HEK293 (cell line): ENCODE data around the gene HMCN1.

ENCODE experiments used
- CTCF ChIA-PET: fragments of 350-600 bp; formaldehyde crosslinking; extraction: SDS; loops from one replicate; lab custom pipeline; 2021; ENCODE audit warnings: antibody characterized with exemption; lab: Yijun Ruan, JAX
- POLR2A ChIA-PET: fragments of 300-600 bp; formaldehyde crosslinking; extraction: SDS; loops from one replicate; lab custom pipeline; 2020; ENCODE audit warnings: antibody characterized with exemption, inconsistent platforms; lab: Yijun Ruan, JAX
- H3K27ac ChIP-seq: fragments of 200-500 bp; sonication (Bioruptor generic); 2 replicates; pipeline ENCODE4 v1.5.1; 2014; ENCODE audit warnings: low read depth, low read length, control low read depth, inconsistent platforms; ENCODE audit errors: extremely low read depth
- H3K36me3 ChIP-seq, 2 experiments: fragments of 200-500 bp in 1 of 2; sonication (Bioruptor generic) in 1 of 2; 1 replicate in 1 of 2; 2 replicates in 1 of 2; pipeline ENCODE4 v1.5.1; 2014 to 2017; ENCODE audit warnings: inconsistent platforms in 2 of 2, low read length in 2 of 2; ENCODE audit not compliant: control insufficient read depth in 2 of 2, insufficient read depth in 1 of 2
- H3K4me1 ChIP-seq: fragments of 200-500 bp; sonication (Bioruptor generic); 2 replicates; pipeline ENCODE4 v1.5.1; 2014; ENCODE audit warnings: mild to moderate bottlenecking, low read length, inconsistent platforms; ENCODE audit not compliant: control insufficient read depth, insufficient read depth
- H3K4me3 ChIP-seq: 2 replicates; pipeline ENCODE4 v1.5.1; 2011; ENCODE audit warnings: low read depth, mild to moderate bottlenecking, control low read depth, low read length, moderate library complexity
- H3K9me3 ChIP-seq: fragments of 200-500 bp; sonication (Bioruptor generic); 2 replicates; pipeline ENCODE4 v1.5.1; 2014; ENCODE audit warnings: low read depth, low read length, inconsistent platforms; ENCODE audit not compliant: control insufficient read depth, insufficient read depth
- GLIS1 ChIP-seq: fragments of 450-650 bp; formaldehyde crosslinking; IDR thresholded peaks from 2 replicates; pipeline ENCODE4 v1.5.1; 2016; ENCODE audit warnings: missing biosample characterization, missing genetic modification characterization
- KLF10 ChIP-seq: fragments of 450-650 bp; IDR thresholded peaks from 2 replicates; pipeline ENCODE4 v1.5.1; 2018; ENCODE audit warnings: missing biosample characterization, mild to moderate bottlenecking, missing genetic modification characterization
- KLF16 ChIP-seq: fragments of 450-650 bp; formaldehyde crosslinking; IDR thresholded peaks from 2 replicates; pipeline ENCODE4 v1.5.1; 2017; ENCODE audit warnings: missing biosample characterization, missing genetic modification characterization
- RBAK ChIP-seq: fragments of 450-650 bp; formaldehyde crosslinking; IDR thresholded peaks from 2 replicates; pipeline ENCODE4 v1.5.1; 2016; ENCODE audit warnings: missing biosample characterization, missing genetic modification characterization
- SP3 ChIP-seq: fragments of 450-650 bp; formaldehyde crosslinking; IDR thresholded peaks from 2 replicates; pipeline ENCODE4 v1.5.1; 2016; ENCODE audit warnings: missing biosample characterization, missing genetic modification characterization
- WT1 ChIP-seq: fragments of 450-650 bp; formaldehyde crosslinking; IDR thresholded peaks from 2 replicates; pipeline ENCODE4 v1.5.1; 2016; ENCODE audit warnings: missing biosample characterization, missing genetic modification characterization
- ZNF112 ChIP-seq: fragments of 450-650 bp; formaldehyde crosslinking; IDR thresholded peaks from 2 replicates; pipeline ENCODE4 v1.5.0; 2017; ENCODE audit warnings: missing biosample characterization, missing genetic modification characterization
- ZNF121 ChIP-seq: fragments of 450-650 bp; formaldehyde crosslinking; IDR thresholded peaks from 2 replicates; pipeline ENCODE4 v1.5.1; 2016; ENCODE audit warnings: missing biosample characterization, missing genetic modification characterization
- ZNF221 ChIP-seq: fragments of 450-650 bp; formaldehyde crosslinking; IDR thresholded peaks from 2 replicates; pipeline ENCODE4 v1.5.1; 2017; ENCODE audit warnings: missing biosample characterization, missing genetic modification characterization, borderline replicate concordance
- ZNF274 ChIP-seq, 2 experiments: fragments of 200-500 bp in 1 of 2; fragments of 450-650 bp in 1 of 2; sonication (Bioruptor generic) in 1 of 2; formaldehyde crosslinking in 1 of 2; IDR thresholded peaks; 2 replicates each; pipeline versions ENCODE4 v1.5.1 to v1.6.1; 2014 to 2016; ENCODE audit warnings: borderline replicate concordance in 1 of 2, inconsistent platforms in 1 of 2, low read length in 1 of 2, missing biosample characterization in 1 of 2, missing genetic modification characterization in 1 of 2
- ZNF37A ChIP-seq: fragments of 450-650 bp; IDR thresholded peaks from 2 replicates; pipeline ENCODE4 v1.5.1; 2018; ENCODE audit warnings: missing biosample characterization, missing genetic modification characterization
- ZNF426 ChIP-seq: fragments of 450-650 bp; formaldehyde crosslinking; IDR thresholded peaks from 2 replicates; pipeline ENCODE4 v1.5.1; 2017; ENCODE audit warnings: missing biosample characterization, missing genetic modification characterization, mild to moderate bottlenecking, inconsistent platforms, moderate library complexity
- ZNF514 ChIP-seq: fragments of 450-650 bp; formaldehyde crosslinking; IDR thresholded peaks from 2 replicates; pipeline ENCODE4 v1.5.1; 2016; ENCODE audit warnings: missing biosample characterization, missing genetic modification characterization
- ZNF529 ChIP-seq: fragments of 450-650 bp; formaldehyde crosslinking; IDR thresholded peaks from 2 replicates; pipeline ENCODE4 v1.5.1; 2017; ENCODE audit warnings: missing genetic modification characterization, missing biosample characterization; ENCODE audit not compliant: insufficient replicate concordance
- ZNF626 ChIP-seq: fragments of 450-650 bp; sonication (Bioruptor Pico); formaldehyde crosslinking; IDR thresholded peaks from 2 replicates; pipeline ENCODE4 v1.5.1; 2018; ENCODE audit warnings: missing biosample characterization, missing genetic modification characterization, inconsistent platforms
- ZNF658 ChIP-seq: fragments of 450-650 bp; formaldehyde crosslinking; IDR thresholded peaks from 2 replicates; pipeline ENCODE4; 2016; ENCODE audit warnings: missing biosample characterization, missing genetic modification characterization
- ZNF76 ChIP-seq: fragments of 450-650 bp; formaldehyde crosslinking; IDR thresholded peaks from 2 replicates; pipeline ENCODE4; 2016; ENCODE audit warnings: low read depth, missing biosample characterization, missing genetic modification characterization, borderline replicate concordance
- ZNF776 ChIP-seq: fragments of 450-650 bp; formaldehyde crosslinking; IDR thresholded peaks from 2 replicates; pipeline ENCODE4 v1.5.0; 2017; ENCODE audit warnings: missing biosample characterization, missing genetic modification characterization, borderline replicate concordance
- ZNF785 ChIP-seq: fragments of 450-650 bp; formaldehyde crosslinking; IDR thresholded peaks from 2 replicates; pipeline ENCODE4 v1.5.1; 2016; ENCODE audit warnings: missing biosample characterization, missing genetic modification characterization
- TF ChIP-seq, protein P1 (sequence below): fragments of 450-650 bp; formaldehyde crosslinking; IDR thresholded peaks from 2 replicates; pipeline ENCODE4 v1.5.1; 2016; ENCODE audit warnings: missing biosample characterization, missing genetic modification characterization, low read depth
- TF ChIP-seq, protein P2 (sequence below): IDR thresholded peaks from 2 replicates; pipeline ENCODE4 v1.6.1; 2011; ENCODE audit warnings: mild to moderate bottlenecking, low read depth, low read length, borderline replicate concordance
- TF ChIP-seq, protein P3 (sequence below): fragments of 450-650 bp; formaldehyde crosslinking; IDR thresholded peaks from 2 replicates; pipeline ENCODE4 v1.5.1; 2016; ENCODE audit warnings: missing biosample characterization, missing genetic modification characterization
- TF ChIP-seq, protein P4 (sequence below): fragments of 450-650 bp; formaldehyde crosslinking; IDR thresholded peaks from 2 replicates; pipeline ENCODE4 v1.5.1; 2017; ENCODE audit warnings: missing biosample characterization, missing genetic modification characterization
- TF ChIP-seq, protein P5 (sequence below): fragments of 450-650 bp; formaldehyde crosslinking; IDR thresholded peaks from 2 replicates; pipeline ENCODE4 v1.5.0; 2017; ENCODE audit warnings: missing biosample characterization, missing genetic modification characterization, borderline replicate concordance

HMCN1 gene

DNA sequence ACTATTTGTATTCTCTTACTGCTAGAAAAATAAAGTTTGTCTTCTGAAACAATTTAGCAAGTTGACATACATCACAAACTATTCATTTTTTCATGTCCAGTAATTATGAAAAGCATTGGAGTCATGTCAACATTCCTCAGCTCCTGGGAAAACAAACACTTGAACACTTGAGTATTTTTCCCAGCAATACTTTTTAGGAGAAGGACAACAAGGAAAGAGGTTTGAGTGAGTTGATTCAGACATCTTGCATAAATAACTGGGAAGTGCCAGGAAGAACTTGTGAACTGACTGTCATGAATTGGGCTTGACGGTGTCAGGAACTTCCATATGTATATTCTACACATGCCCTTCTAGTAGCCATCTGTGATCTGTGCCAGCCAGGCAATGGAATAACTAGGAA lies 195.6 kb downstream of the HMCN1 start (continued):
- TF ChIP-seq, protein P1, sequence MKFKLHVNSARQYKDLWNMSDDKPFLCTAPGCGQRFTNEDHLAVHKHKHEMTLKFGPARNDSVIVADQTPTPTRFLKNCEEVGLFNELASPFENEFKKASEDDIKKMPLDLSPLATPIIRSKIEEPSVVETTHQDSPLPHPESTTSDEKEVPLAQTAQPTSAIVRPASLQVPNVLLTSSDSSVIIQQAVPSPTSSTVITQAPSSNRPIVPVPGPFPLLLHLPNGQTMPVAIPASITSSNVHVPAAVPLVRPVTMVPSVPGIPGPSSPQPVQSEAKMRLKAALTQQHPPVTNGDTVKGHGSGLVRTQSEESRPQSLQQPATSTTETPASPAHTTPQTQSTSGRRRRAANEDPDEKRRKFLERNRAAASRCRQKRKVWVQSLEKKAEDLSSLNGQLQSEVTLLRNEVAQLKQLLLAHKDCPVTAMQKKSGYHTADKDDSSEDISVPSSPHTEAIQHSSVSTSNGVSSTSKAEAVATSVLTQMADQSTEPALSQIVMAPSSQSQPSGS (tag by site-specific recombination) = no peak
- TF ChIP-seq ZNF514 (tag by site-specific recombination) = no peak
- no peak for TF ChIP-seq ZNF37A (tag by site-specific recombination)
- TF ChIP-seq ZNF626 (tag by site-specific recombination) = no peak

DNA sequence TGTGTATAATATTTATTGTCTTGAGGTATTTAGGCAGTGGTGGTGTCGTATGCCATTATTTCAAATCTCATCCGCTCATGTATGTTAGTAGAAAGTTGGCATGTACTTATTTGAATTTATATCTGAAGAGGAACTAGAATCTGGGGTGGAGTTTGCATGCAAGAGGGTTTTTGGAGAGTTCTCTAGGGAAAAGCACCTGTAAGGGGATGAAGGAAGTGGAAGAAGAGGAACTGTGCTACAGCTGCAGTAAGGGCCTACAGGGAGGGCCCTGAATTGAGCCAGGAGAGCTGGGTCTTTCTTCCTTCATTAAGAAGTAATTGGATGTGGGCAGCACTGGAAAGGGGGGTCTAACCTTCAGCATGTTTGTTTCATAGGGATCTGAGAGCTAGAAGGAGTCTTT lies 197.2 kb downstream of the HMCN1 start:
- Histone ChIP-seq H3K27ac (no peak overlapping the region), H3K4me1 (peaks cover 6% of the 10 kb centered on the region), H3K9me3 (no peaks in the 10 kb centered on the region), H3K36me3 (no peaks in the 10 kb centered on the region), H3K4me3 (no peak overlapping the region)
- TF ChIP-seq GLIS1 (tag by site-specific recombination) = no peak
- TF ChIP-seq, protein P2, sequence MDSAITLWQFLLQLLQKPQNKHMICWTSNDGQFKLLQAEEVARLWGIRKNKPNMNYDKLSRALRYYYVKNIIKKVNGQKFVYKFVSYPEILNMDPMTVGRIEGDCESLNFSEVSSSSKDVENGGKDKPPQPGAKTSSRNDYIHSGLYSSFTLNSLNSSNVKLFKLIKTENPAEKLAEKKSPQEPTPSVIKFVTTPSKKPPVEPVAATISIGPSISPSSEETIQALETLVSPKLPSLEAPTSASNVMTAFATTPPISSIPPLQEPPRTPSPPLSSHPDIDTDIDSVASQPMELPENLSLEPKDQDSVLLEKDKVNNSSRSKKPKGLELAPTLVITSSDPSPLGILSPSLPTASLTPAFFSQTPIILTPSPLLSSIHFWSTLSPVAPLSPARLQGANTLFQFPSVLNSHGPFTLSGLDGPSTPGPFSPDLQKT = no peak
- no peak for TF ChIP-seq ZNF121 (tag by site-specific recombination)
- TF ChIP-seq ZNF76 (tag by site-specific recombination) = no peak
- TF ChIP-seq ZNF426 (tag by site-specific recombination) = no peak
- TF ChIP-seq ZNF785 = no peak
- no peak for TF ChIP-seq SP3
- no peak for TF ChIP-seq ZNF529 (tag by site-specific recombination)
- TF ChIP-seq, protein P3, sequence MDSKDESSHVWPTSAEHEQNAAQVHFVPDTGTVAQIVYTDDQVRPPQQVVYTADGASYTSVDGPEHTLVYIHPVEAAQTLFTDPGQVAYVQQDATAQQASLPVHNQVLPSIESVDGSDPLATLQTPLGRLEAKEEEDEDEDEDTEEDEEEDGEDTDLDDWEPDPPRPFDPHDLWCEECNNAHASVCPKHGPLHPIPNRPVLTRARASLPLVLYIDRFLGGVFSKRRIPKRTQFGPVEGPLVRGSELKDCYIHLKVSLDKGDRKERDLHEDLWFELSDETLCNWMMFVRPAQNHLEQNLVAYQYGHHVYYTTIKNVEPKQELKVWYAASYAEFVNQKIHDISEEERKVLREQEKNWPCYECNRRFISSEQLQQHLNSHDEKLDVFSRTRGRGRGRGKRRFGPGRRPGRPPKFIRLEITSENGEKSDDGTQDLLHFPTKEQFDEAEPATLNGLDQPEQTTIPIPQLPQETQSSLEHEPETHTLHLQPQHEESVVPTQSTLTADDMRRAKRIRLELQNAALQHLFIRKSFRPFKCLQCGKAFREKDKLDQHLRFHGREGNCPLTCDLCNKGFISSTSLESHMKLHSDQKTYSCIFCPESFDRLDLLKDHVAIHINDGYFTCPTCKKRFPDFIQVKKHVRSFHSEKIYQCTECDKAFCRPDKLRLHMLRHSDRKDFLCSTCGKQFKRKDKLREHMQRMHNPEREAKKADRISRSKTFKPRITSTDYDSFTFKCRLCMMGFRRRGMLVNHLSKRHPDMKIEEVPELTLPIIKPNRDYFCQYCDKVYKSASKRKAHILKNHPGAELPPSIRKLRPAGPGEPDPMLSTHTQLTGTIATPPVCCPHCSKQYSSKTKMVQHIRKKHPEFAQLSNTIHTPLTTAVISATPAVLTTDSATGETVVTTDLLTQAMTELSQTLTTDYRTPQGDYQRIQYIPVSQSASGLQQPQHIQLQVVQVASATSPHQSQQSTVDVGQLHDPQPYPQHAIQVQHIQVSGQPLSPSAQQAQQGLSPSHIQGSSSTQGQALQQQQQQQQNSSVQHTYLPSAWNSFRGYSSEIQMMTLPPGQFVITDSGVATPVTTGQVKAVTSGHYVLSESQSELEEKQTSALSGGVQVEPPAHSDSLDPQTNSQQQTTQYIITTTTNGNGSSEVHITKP = no peak
- TF ChIP-seq, protein P4, sequence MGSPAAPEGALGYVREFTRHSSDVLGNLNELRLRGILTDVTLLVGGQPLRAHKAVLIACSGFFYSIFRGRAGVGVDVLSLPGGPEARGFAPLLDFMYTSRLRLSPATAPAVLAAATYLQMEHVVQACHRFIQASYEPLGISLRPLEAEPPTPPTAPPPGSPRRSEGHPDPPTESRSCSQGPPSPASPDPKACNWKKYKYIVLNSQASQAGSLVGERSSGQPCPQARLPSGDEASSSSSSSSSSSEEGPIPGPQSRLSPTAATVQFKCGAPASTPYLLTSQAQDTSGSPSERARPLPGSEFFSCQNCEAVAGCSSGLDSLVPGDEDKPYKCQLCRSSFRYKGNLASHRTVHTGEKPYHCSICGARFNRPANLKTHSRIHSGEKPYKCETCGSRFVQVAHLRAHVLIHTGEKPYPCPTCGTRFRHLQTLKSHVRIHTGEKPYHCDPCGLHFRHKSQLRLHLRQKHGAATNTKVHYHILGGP (tag by site-specific recombination) = no peak
- no peak for TF ChIP-seq ZNF776 (tag by site-specific recombination)
- no peak for TF ChIP-seq WT1 (tag by site-specific recombination)
- no peak for TF ChIP-seq ZNF658 (tag by site-specific recombination)
- TF ChIP-seq RBAK = no peak
- TF ChIP-seq KLF10 (tag by site-specific recombination) = no peak
- TF ChIP-seq, protein P5, sequence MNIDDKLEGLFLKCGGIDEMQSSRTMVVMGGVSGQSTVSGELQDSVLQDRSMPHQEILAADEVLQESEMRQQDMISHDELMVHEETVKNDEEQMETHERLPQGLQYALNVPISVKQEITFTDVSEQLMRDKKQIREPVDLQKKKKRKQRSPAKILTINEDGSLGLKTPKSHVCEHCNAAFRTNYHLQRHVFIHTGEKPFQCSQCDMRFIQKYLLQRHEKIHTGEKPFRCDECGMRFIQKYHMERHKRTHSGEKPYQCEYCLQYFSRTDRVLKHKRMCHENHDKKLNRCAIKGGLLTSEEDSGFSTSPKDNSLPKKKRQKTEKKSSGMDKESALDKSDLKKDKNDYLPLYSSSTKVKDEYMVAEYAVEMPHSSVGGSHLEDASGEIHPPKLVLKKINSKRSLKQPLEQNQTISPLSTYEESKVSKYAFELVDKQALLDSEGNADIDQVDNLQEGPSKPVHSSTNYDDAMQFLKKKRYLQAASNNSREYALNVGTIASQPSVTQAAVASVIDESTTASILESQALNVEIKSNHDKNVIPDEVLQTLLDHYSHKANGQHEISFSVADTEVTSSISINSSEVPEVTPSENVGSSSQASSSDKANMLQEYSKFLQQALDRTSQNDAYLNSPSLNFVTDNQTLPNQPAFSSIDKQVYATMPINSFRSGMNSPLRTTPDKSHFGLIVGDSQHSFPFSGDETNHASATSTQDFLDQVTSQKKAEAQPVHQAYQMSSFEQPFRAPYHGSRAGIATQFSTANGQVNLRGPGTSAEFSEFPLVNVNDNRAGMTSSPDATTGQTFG (tag by site-specific recombination) = no peak
- no peak for TF ChIP-seq KLF16 (tag by site-specific recombination)
- TF ChIP-seq ZNF221 (tag by site-specific recombination) = no peak
- no peak for TF ChIP-seq ZNF274 (IDR thresholded peaks at IDR 0.05; ENCODE audit: low read length)
- no peak for TF ChIP-seq ZNF274 (tag by site-specific recombination; IDR thresholded peaks at IDR 0.05; ENCODE audit: borderline replicate concordance)
- no peak for TF ChIP-seq ZNF112 (tag by site-specific recombination)
- ChIA-PET POLR2A (no interaction called here), CTCF (no interaction called here)
